OCI-LY1 (cell line): ENCODE measurements around the gene CEACAM16.
"Not testable (repeated sequence)": the region's sequence is repeated elsewhere in the genome, so short reads cannot be mapped to it uniquely, and the experiment has no call there.

Source experiments
- H2AFZ ChIP-seq: fragments of 200-600 bp; sonication (generic), shearing (Covaris generic); 2 replicates; pipeline ENCODE4 v1.6.0; 2014; ENCODE audit warnings: antibody characterized with exemption, mild to moderate bottlenecking, low read length
- H3F3A ChIP-seq: fragments of 200-600 bp; sonication (generic), shearing (Covaris generic); 2 replicates; pipeline ENCODE4 v1.6.0; 2014; ENCODE audit warnings: mild to moderate bottlenecking, antibody characterized with exemption, low read length, moderate library complexity; ENCODE audit not compliant: insufficient read depth
- H3K27ac ChIP-seq: fragments of 200-600 bp; sonication (generic); 2 replicates; pipeline ENCODE4 v1.5.1; 2014; ENCODE audit warnings: low read length, mixed run types, mild to moderate bottlenecking, low read depth; ENCODE audit not compliant: poor library complexity, severe bottlenecking
- H3K27me3 ChIP-seq: fragments of 200-600 bp; sonication (generic); 2 replicates; pipeline ENCODE4 v1.6.0; 2014; ENCODE audit warnings: antibody characterized with exemption, mild to moderate bottlenecking, low read length, moderate library complexity; ENCODE audit not compliant: insufficient read depth
- H3K36me3 ChIP-seq: fragments of 200-600 bp; sonication (generic); 2 replicates; pipeline ENCODE4 v1.6.1; 2014; ENCODE audit warnings: mild to moderate bottlenecking, antibody characterized with exemption, low read length, moderate library complexity, mixed read lengths; ENCODE audit not compliant: insufficient read depth
- H3K4me1 ChIP-seq: fragments of 200-600 bp; sonication (generic); 2 replicates; pipeline ENCODE4 v1.5.1; 2014; ENCODE audit warnings: mild to moderate bottlenecking, low read length, moderate library complexity; ENCODE audit not compliant: insufficient read depth, severe bottlenecking
- H3K4me2 ChIP-seq: fragments of 200-600 bp; sonication (generic), shearing (Covaris generic); 2 replicates; pipeline ENCODE4 v1.6.1; 2014; ENCODE audit warnings: low read length
- H3K4me3 ChIP-seq: fragments of 200-600 bp; sonication (generic); 2 replicates; pipeline ENCODE4 v1.5.1; 2014; ENCODE audit warnings: low read length, low read depth, mild to moderate bottlenecking, mixed read lengths; ENCODE audit not compliant: poor library complexity, severe bottlenecking
- H3K79me2 ChIP-seq: fragments of 200-600 bp; shearing (Covaris generic); 2 replicates; pipeline ENCODE4 v1.6.1; 2016; ENCODE audit warnings: mixed run types, low read length, mixed read lengths; ENCODE audit not compliant: insufficient read depth
- H3K9ac ChIP-seq: fragments of 200-600 bp; sonication (generic), shearing (Covaris generic); 2 replicates; pipeline ENCODE4 v1.6.1; 2014; ENCODE audit warnings: mild to moderate bottlenecking, low read length, mixed read lengths
- H3K9me2 ChIP-seq: fragments of 200-600 bp; sonication (generic), shearing (Covaris generic); 2 replicates; pipeline ENCODE4 v1.6.1; 2014; ENCODE audit warnings: low read depth, mild to moderate bottlenecking, low read length, mixed read lengths
- H3K9me3 ChIP-seq: fragments of 200-600 bp; shearing (Covaris generic); 2 replicates; pipeline ENCODE4 v1.6.1; 2014; ENCODE audit warnings: low read length, mixed read lengths
- H4K20me1 ChIP-seq: fragments of 200-600 bp; sonication (generic), shearing (Covaris generic); 2 replicates; pipeline ENCODE4 v1.6.0; 2016; ENCODE audit warnings: mild to moderate bottlenecking, low read length; ENCODE audit not compliant: insufficient read depth
- EZH2 ChIP-seq: fragments of 200-600 bp; sonication (generic), shearing (Covaris generic); IDR thresholded peaks from 2 replicates; pipeline ENCODE4 v1.8.0; 2017; ENCODE audit warnings: borderline replicate concordance, mixed run types, mild to moderate bottlenecking, antibody characterized with exemption, low read length, moderate library complexity, mixed read lengths
- TF ChIP-seq, protein P1 (sequence below): fragments of 200-600 bp; sonication (generic), shearing (Covaris generic); IDR thresholded peaks from 2 replicates; pipeline ENCODE4 v1.5.1; 2017; ENCODE audit warnings: mild to moderate bottlenecking, antibody characterized with exemption, low read length, moderate library complexity, mixed read lengths

Gene CEACAM16

DNA sequence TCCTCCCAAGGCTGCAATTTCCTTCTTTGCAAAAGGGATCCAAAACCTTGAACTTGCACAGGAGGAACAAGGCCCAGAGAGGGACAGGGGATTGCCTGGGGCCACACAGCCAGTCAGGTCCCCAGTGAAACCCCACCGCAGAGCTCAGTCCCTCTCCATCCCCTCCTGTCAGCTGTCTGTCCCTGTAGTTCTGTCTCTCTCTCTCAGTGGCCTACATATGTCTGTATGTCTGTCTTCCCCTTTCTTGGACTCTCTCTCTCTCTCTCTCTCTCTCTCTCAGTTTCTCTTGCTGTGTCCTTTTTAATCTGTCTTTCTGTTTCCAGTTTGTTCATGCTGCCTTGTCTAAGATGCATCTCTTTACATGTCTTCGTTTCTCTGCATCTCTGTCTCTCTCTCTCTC, 16.1 kb upstream of the CEACAM16 start:
- Histone ChIP-seq H2AFZ (no peak overlapping the region), H3K27ac (no peak overlapping the region)

DNA sequence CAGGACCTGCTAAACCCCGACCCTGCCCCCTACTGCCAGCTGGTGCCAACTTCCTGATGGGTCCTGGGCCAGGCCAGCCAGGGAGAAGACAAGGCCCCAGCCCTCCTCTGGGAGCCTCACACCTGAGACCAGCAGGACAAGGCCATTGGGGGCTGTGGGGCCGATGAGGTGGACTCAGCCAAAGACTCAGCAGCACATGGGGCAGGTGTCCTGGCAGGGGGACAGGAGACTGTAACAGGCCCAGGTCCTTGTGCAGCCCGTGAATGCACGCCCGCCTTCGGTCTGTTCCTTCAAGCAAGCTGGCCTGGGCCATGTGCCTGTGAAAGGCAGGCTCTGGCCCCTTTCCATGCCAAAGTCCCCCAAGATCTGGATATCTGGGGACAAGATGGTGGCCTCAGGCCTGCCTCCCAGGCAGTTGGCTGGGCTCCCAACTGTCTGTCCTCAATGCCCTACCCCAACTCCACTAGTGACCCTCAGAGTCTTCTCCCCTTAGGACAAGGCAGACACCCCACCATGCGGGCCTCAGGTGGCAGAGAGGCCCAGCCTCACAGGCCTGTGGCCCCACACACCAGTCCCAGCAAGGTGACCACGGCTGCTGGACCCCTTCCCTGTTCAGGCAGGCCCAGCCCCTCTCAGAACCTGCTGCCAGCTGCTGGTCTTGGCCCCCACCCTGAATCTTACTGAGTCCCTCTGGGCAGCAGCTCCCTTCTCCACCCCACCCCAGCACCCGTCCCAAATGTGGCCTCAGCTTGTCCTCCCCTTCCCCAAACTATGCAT, 15.3 kb upstream of the CEACAM16 start:
- no peaks in the 10 kb centered on the region for H3F3A ChIP-seq
- H3K79me2 ChIP-seq = no peaks in the 10 kb centered on the region
- H3K9me3 ChIP-seq = no peaks in the 10 kb centered on the region
- H3K4me3 ChIP-seq = no peak overlapping the region
- no peaks in the 10 kb centered on the region for H3K27me3 ChIP-seq
- H3K27ac ChIP-seq = no peak overlapping the region
- H2AFZ ChIP-seq = no peak overlapping the region
- no peaks in the 10 kb centered on the region for H3K36me3 ChIP-seq
- no peaks in the 10 kb centered on the region for H3K9me2 ChIP-seq
- H3K4me1 ChIP-seq = no peaks in the 10 kb centered on the region
- no peak overlapping the region for H3K9ac ChIP-seq
- no peaks in the 10 kb centered on the region for H4K20me1 ChIP-seq
- TF ChIP-seq, protein P1, sequence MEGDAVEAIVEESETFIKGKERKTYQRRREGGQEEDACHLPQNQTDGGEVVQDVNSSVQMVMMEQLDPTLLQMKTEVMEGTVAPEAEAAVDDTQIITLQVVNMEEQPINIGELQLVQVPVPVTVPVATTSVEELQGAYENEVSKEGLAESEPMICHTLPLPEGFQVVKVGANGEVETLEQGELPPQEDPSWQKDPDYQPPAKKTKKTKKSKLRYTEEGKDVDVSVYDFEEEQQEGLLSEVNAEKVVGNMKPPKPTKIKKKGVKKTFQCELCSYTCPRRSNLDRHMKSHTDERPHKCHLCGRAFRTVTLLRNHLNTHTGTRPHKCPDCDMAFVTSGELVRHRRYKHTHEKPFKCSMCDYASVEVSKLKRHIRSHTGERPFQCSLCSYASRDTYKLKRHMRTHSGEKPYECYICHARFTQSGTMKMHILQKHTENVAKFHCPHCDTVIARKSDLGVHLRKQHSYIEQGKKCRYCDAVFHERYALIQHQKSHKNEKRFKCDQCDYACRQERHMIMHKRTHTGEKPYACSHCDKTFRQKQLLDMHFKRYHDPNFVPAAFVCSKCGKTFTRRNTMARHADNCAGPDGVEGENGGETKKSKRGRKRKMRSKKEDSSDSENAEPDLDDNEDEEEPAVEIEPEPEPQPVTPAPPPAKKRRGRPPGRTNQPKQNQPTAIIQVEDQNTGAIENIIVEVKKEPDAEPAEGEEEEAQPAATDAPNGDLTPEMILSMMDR = no peak
- TF ChIP-seq EZH2 = no peak
- no peak overlapping the region for H3K4me2 ChIP-seq

More for the DNA sequence above, 16.1 kb upstream of the CEACAM16 start:
- no peaks in the 10 kb centered on the region for H3K79me2 ChIP-seq
- H3K9ac ChIP-seq = no peak overlapping the region
- H4K20me1 ChIP-seq = no peaks in the 10 kb centered on the region
- no peaks in the 10 kb centered on the region for H3K27me3 ChIP-seq
- H3K9me2 ChIP-seq = no peaks in the 10 kb centered on the region
- H3K4me3 ChIP-seq = no peak overlapping the region
- no peak overlapping the region for H3K4me2 ChIP-seq
- TF ChIP-seq EZH2 = no peak
- TF ChIP-seq, protein P1 = no peak
- no peaks in the 10 kb centered on the region for H3K9me3 ChIP-seq
- H3K4me1 ChIP-seq = no peaks in the 10 kb centered on the region
- H3F3A ChIP-seq = no peaks in the 10 kb centered on the region
- no peaks in the 10 kb centered on the region for H3K36me3 ChIP-seq

DNA sequence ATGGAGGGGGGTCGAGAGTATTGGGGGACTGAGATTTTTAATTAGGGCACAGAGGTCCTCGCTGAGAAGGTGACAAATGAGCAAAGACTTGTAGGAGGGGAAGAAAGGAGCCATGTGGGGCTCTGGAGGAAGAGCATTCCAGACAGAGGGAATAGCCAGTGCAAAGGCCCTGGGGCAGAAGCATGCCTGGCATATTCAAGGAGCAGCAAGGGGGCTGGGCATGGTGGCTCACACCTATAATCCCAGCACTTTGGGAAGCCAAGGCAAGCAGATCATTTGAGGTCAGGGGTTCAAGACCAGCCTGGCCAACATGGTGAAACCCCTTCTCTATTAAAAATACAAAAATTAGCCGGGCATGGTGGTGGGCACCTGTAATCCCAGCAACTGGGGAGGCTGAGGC, 14.6 kb upstream of the CEACAM16 start:
- not testable (repeated sequence) for H3K9me3 ChIP-seq, H3K27ac ChIP-seq, H3K4me1 ChIP-seq, H3K27me3 ChIP-seq, H4K20me1 ChIP-seq, H3K4me3 ChIP-seq, H3F3A ChIP-seq, H3K9me2 ChIP-seq, H2AFZ ChIP-seq, H3K79me2 ChIP-seq, H3K36me3 ChIP-seq, H3K9ac ChIP-seq, H3K4me2 ChIP-seq
